ES-I3 (cell line): ENCODE data around the gene IL1RL1.

Experiments
- H3K36me3 ChIP-seq: 2 replicates; pipeline ENCODE4 v1.6.1; 2013; ENCODE audit warnings: mild to moderate bottlenecking, low read length, control low read depth, moderate library complexity; ENCODE audit not compliant: insufficient read depth
- H3K4me1 ChIP-seq: 2 replicates; pipeline ENCODE4 v1.6.1; 2013; ENCODE audit warnings: mild to moderate bottlenecking, control low read depth, low read length; ENCODE audit not compliant: insufficient read depth
- H3K9ac ChIP-seq: 2 replicates; pipeline ENCODE4 v1.6.1; 2013; ENCODE audit warnings: low read depth, mild to moderate bottlenecking, low read length, moderate library complexity
- H3K9me3 ChIP-seq: 2 replicates; pipeline ENCODE4 v1.6.1; 2013; ENCODE audit warnings: mild to moderate bottlenecking, low read length, moderate library complexity; ENCODE audit not compliant: control insufficient read depth, insufficient read depth

The IL1RL1 gene

GRCh38 chr2:102310964-102311640 lies at the start of gene IL1RL1:
Gene IL1RL1, plus strand, starts transcription at chr2:102311563. Its CDS starts 26,702 bp downstream, at chr2:102338265.
- H3K4me1 ChIP-seq, result no peaks in the 10 kb centered on the region
- no peaks in the 10 kb centered on the region for H3K36me3 ChIP-seq
- H3K9me3 ChIP-seq, result no peaks in the 10 kb centered on the region; the same call in 1 of the 2 replicates
- H3K9ac ChIP-seq, result no peak within 1 kb of the TSS

- Histone ChIP-seq H3K9ac (no peak overlapping the region), H3K4me1 (peaks cover 3% of the 10 kb centered on the region; the same call in 1 of the 2 replicates), H3K9me3 (no peaks in the 10 kb centered on the region), H3K36me3 (no peaks in the 10 kb centered on the region)
Observed at GRCh38 chr2:102262216-102263129, 48.9 kb upstream of the IL1RL1 start.

DNA sequence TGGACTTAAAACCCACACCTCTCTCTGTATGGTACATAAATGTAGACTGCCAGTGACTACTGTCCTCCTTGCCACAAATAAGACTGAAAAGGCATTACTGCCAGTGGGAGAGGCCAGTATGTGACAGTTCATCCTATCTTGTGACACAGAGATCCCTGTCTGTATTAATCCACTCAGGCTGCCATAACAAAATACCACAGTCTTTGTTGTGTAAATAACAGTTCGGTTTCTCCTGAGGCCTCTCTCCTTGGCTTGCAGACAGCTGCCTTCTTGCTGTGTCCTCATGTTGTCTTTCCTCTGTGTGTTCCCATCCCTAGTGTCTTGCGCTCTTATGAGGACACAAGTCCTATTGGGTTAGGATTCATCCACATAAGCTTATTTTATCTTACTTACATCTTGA lies 46.4 kb upstream of the IL1RL1 start:
- H3K9me3 ChIP-seq, result no peaks in the 10 kb centered on the region
- H3K36me3 ChIP-seq, result no peaks in the 10 kb centered on the region
- no peak overlapping the region for H3K9ac ChIP-seq
- H3K4me1 ChIP-seq, result peaks cover 3% of the 10 kb centered on the region; the same call in 1 of the 2 replicates

DNA sequence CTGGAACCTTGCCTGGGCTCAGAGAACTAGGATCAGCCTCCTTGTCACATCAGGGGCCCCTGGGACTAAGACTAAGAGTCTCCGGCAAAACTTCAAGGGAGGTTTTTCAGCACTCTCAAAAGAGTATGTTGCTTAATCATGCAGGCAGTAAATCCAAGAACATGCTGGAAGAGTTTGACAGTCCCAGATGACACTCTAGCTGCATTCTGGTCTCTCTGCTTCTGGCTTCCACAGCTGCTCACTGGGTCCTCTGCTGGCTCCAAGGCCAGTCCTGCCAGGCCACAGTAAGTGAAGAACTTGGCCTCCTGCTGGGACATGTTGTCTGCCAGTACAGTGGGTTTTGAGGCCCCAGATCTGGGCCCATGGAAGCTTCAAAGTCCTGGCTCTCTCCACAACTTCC lies 45.2 kb upstream of the IL1RL1 start:
- Histone ChIP-seq H3K9me3 (no peaks in the 10 kb centered on the region), H3K36me3 (no peaks in the 10 kb centered on the region), H3K9ac (no peak overlapping the region), H3K4me1 (peaks cover 3% of the 10 kb centered on the region; the same call in 1 of the 2 replicates)

- Histone ChIP-seq H3K36me3 (no peaks in the 10 kb centered on the region), H3K9me3 (no peaks in the 10 kb centered on the region), H3K4me1 (peaks cover 3% of the 10 kb centered on the region; the same call in 1 of the 2 replicates), H3K9ac (no peak overlapping the region)
Observed at GRCh38 chr2:102267774-102268173, 43.6 kb upstream of the IL1RL1 start.

GRCh38 chr2:102268510-102269199 lies 42.7 kb upstream of the IL1RL1 start:
- peaks cover 3% of the 10 kb centered on the region; the same call in 1 of the 2 replicates for H3K4me1 ChIP-seq

DNA sequence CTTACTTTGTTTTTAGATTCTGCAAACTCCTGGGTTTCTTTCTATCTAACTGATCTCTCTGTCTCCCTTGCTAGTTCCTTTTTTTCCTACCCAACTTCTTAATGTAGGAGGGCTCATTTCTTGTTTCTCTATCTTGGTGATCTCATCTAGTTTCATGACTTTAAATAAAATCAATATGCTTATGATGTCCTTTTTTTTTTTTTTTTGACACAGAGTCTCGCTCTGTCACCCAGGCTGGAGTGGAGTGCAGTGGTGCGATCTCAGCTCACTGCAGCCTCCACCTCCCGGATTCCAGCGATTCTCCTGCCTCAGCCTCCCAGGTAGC lies 42.2 kb upstream of the IL1RL1 start:
- no peak overlapping the region for H3K9ac ChIP-seq
- peaks cover 3% of the 10 kb centered on the region; the same call in 1 of the 2 replicates for H3K4me1 ChIP-seq
- no peaks in the 10 kb centered on the region for H3K36me3 ChIP-seq
- H3K9me3 ChIP-seq, result no peaks in the 10 kb centered on the region

More at GRCh38 chr2:102268510-102269199, 42.7 kb upstream of the IL1RL1 start:
- Histone ChIP-seq H3K9me3 (no peaks in the 10 kb centered on the region), H3K9ac (no peak overlapping the region), H3K36me3 (no peaks in the 10 kb centered on the region)

- Histone ChIP-seq H3K4me1 (no peaks in the 10 kb centered on the region), H3K9ac (no peak overlapping the region), H3K36me3 (no peaks in the 10 kb centered on the region), H3K9me3 (no peaks in the 10 kb centered on the region)
Observed at GRCh38 chr2:102271844-102272243, 39.5 kb upstream of the IL1RL1 start.

- Histone ChIP-seq H3K9me3 (no peaks in the 10 kb centered on the region; the same call in 1 of the 2 replicates), H3K4me1 (no peaks in the 10 kb centered on the region), H3K9ac (no peak overlapping the region), H3K36me3 (no peaks in the 10 kb centered on the region)
Observed at GRCh38 chr2:102273619-102274211, 37.6 kb upstream of the IL1RL1 start.

GRCh38 chr2:102276549-102277201 lies 34.7 kb upstream of the IL1RL1 start:
- Histone ChIP-seq H3K9ac (no peak overlapping the region), H3K9me3 (no peaks in the 10 kb centered on the region; the same call in 1 of the 2 replicates), H3K36me3 (no peaks in the 10 kb centered on the region), H3K4me1 (no peaks in the 10 kb centered on the region)

GRCh38 chr2:102277202-102277700 lies 34.1 kb upstream of the IL1RL1 start:
- H3K9me3 ChIP-seq, result no peaks in the 10 kb centered on the region; the same call in 1 of the 2 replicates
- H3K4me1 ChIP-seq, result no peaks in the 10 kb centered on the region
- no peaks in the 10 kb centered on the region for H3K36me3 ChIP-seq
- H3K9ac ChIP-seq, result no peak overlapping the region

DNA sequence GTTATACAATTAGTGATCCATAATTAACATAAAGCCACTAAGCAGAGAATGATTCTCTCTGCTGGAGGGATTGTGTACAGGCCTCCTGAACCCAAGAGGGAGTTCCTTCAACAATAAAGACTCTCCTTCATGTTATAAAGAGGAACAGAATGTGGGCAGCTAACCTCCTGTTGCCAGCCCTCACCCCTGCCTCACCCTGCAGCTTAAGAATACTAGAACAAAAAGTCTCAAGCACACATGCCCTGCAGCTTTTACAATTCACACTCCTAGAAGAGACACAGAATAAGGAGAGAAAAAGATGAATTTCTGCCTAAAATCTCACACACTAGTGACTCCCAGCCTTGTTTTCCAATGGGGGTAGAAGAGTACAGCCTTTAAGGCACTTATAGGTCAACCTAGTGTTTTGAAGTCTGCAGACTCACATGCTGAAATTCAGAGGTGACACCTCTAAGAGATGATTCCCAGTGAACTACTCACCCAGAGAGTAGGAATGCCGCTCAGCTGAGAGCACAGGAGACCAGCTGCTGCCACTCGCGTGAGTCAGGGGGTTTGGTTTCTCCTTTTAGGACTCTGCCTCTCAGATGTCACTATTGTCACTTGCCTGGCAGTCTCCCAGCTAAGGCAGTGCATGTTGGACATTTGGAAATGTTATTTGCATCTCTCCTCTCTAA lies 32.5 kb upstream of the IL1RL1 start:
- Histone ChIP-seq H3K9ac (no peak overlapping the region), H3K9me3 (no peaks in the 10 kb centered on the region; the same call in 1 of the 2 replicates), H3K4me1 (no peaks in the 10 kb centered on the region), H3K36me3 (no peaks in the 10 kb centered on the region)

DNA sequence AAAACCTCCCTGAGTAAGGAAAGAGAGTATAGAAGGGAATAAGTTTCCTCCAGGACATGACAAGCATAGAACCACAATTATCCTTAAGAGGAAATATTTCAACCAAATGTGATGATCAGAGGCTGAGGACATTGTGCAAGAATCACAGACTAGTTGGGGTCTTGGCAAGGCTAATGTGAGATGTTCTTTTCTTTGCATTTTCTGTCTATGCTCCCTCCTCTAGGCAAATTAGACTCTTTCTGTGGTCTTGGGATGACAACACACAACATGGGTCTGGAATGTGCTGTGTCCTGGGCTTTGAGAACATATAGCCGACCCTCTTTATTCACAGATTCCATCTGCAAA lies 32.0 kb upstream of the IL1RL1 start:
- no peaks in the 10 kb centered on the region for H3K36me3 ChIP-seq
- H3K4me1 ChIP-seq, result no peaks in the 10 kb centered on the region
- H3K9ac ChIP-seq, result no peak overlapping the region
- H3K9me3 ChIP-seq, result no peaks in the 10 kb centered on the region; the same call in 1 of the 2 replicates
